Gastrocnemius medialis (tissue), 4 donors: ENCODE data around the gene PARP12. TPM values are rescaled to one million over a fixed set of nuclear protein-coding genes. Genes with fewer than 3 reads are reported as not detected.

Experiments used
- ATAC-seq, 2 donors: fragments of 150-250 bp; one replicate each; pipeline ENCODE4 v1.9.1; 2016
- DNase-seq, 2 donors: peaks; one replicate each; pipeline ENCODE4 v3.0.0-alpha.2; 2019
- H3K27ac ChIP-seq, 4 donors: fragments of 200-600 bp; sonication (generic); 1 replicate in 1 of 4; 2 replicates in 3 of 4; pipeline ENCODE4 v1.5.1; 2016 to 2018; ENCODE audit warnings: mild to moderate bottlenecking in 2 of 4, moderate library complexity in 1 of 4
- H3K27me3 ChIP-seq, 3 donors: fragments of 200-600 bp; sonication (generic) in 2 of 3; 1 replicate in 1 of 3; 2 replicates in 2 of 3; pipeline versions ENCODE4 v1.5.1 to v1.6.0; 2016 to 2019; ENCODE audit warnings: mild to moderate bottlenecking in 1 of 3, moderate library complexity in 1 of 3
- H3K36me3 ChIP-seq, 2 donors: fragments of 200-600 bp; sonication (generic) in 1 of 2; one replicate each; pipeline ENCODE4 v1.5.1; 2017 to 2018
- H3K4me1 ChIP-seq, 2 donors: fragments of 200-600 bp; sonication (generic) in 1 of 2; one replicate each; pipeline ENCODE4 v1.5.1; 2016 to 2017; ENCODE audit warnings: mild to moderate bottlenecking in 2 of 2
- H3K4me3 ChIP-seq, 4 donors: fragments of 200-600 bp; sonication (generic) in 3 of 4; 1 replicate in 1 of 4; 2 replicates in 3 of 4; pipeline ENCODE4 v1.5.1; 2016 to 2019; ENCODE audit warnings: mild to moderate bottlenecking in 2 of 4
- H3K9me3 ChIP-seq, 3 donors: fragments of 200-600 bp; sonication (generic) in 2 of 3; 1 replicate in 1 of 3; 2 replicates in 2 of 3; pipeline ENCODE4 v1.5.1; 2016 to 2019
- CTCF ChIP-seq, 5 experiments: fragments of 450-650 bp in 3 of 5; fragments of 200-600 bp in 2 of 5; sonication (generic) in 2 of 5; IDR thresholded peaks in 4 of 5; conservative IDR thresholded peaks in 1 of 5; 1 replicate in 4 of 5; 2 replicates in 1 of 5; pipeline ENCODE4 v1.5.1; 2016 to 2019; ENCODE audit warnings: antibody characterized with exemption in 5 of 5, mild to moderate bottlenecking in 3 of 5, moderate library complexity in 3 of 5
- POLR2A ChIP-seq, 2 donors: fragments of 450-650 bp; IDR thresholded peaks; one replicate each; pipeline ENCODE4 v1.6.1; 2017; ENCODE audit warnings: antibody characterized with exemption in 2 of 2, mild to moderate bottlenecking in 2 of 2, moderate library complexity in 2 of 2
- in situ Hi-C, 4 donors: fragments of 200-750 bp; cut with MboI; loops; one replicate each; pipeline versions ENCODE4 v1.15.0 to v1.8.0; 2017; ENCODE audit warnings: low sequenced_read_pairs in 4 of 4
- intact Hi-C: fragments of 100-400 bp; cut with DNase I; formaldehyde crosslinking; loops from one replicate; pipeline ENCODE4 v1.15.1; 2023; ENCODE audit warnings: low total_unique reads
- total RNA-seq, 4 donors: library from RNA; depleted of rRNA; stranded (reverse); fragments of >200 nt; gene quantifications; one replicate each; pipeline versions ENCODE4 v1.1.0 to v1.2.3, GENCODE V29; 2016

PARP12 gene
- total RNA-seq, 4 donors from 2014 or later = 4.3 to 12.7 (median 4.9) TPM

GRCh38 chr7:139994356-139994755 lies 68.4 kb downstream of the PARP12 start:
- ATAC-seq (no peak), DNase-seq (no peak)
- Histone ChIP-seq H3K36me3 (no peaks in the 10 kb centered on the region), H3K4me1 (no peaks in the 10 kb centered on the region), H3K27ac (no peak overlapping the region), H3K27me3 (no peaks in the 10 kb centered on the region), H3K4me3 (no peak overlapping the region), H3K9me3 (no peaks in the 10 kb centered on the region)
- in situ Hi-C loops (no loop called here), intact Hi-C loops (no loop called here)
- TF ChIP-seq POLR2A (IDR thresholded peaks at IDR 0.05) (no peak), CTCF (IDR thresholded peaks at IDR 0.05 in 4 of 5, conservative IDR thresholded peaks at IDR 0.05 in 1 of 5) (no peak)

- H3K4me3 ChIP-seq = no peak overlapping the region
- TF ChIP-seq POLR2A (IDR thresholded peaks at IDR 0.05) (no peak), CTCF (IDR thresholded peaks at IDR 0.05 in 4 of 5, conservative IDR thresholded peaks at IDR 0.05 in 1 of 5) (no peak)
- in situ Hi-C loops (no loop called here), intact Hi-C loops (no loop called here)
- H3K36me3 ChIP-seq = no peaks in the 10 kb centered on the region
- H3K27ac ChIP-seq = no peak overlapping the region
- H3K4me1 ChIP-seq = no peaks in the 10 kb centered on the region
- DNase-seq = no peak
- no peak for ATAC-seq
- H3K27me3 ChIP-seq = no peaks in the 10 kb centered on the region
- H3K9me3 ChIP-seq = no peaks in the 10 kb centered on the region
These were observed 69.2 kb downstream of the PARP12 start for GRCh38 chr7:139993592-139993991.

GRCh38 chr7:139993169-139993568 lies 69.6 kb downstream of the PARP12 start:
- intact Hi-C loops = no loop called here
- H3K27ac ChIP-seq = no peak overlapping the region
- no peak overlapping the region for H3K4me3 ChIP-seq
- in situ Hi-C loops = no loop called here
- no peaks in the 10 kb centered on the region for H3K27me3 ChIP-seq
- DNase-seq (no peak), ATAC-seq (no peak)
- no peak for TF ChIP-seq CTCF (IDR thresholded peaks at IDR 0.05 in 4 of 5, conservative IDR thresholded peaks at IDR 0.05 in 1 of 5)
- no peaks in the 10 kb centered on the region for H3K4me1 ChIP-seq
- no peaks in the 10 kb centered on the region for H3K9me3 ChIP-seq
- H3K36me3 ChIP-seq = no peaks in the 10 kb centered on the region

- no peaks in the 10 kb centered on the region for H3K27me3 ChIP-seq
- no peaks in the 10 kb centered on the region for H3K4me1 ChIP-seq
- no peak overlapping the region for H3K27ac ChIP-seq
- ATAC-seq = no peak
- H3K9me3 ChIP-seq = no peaks in the 10 kb centered on the region
- DNase-seq = no peak
- in situ Hi-C loops = no loop called here
- H3K36me3 ChIP-seq = no peaks in the 10 kb centered on the region
- TF ChIP-seq CTCF (IDR thresholded peaks at IDR 0.05 in 4 of 5, conservative IDR thresholded peaks at IDR 0.05 in 1 of 5) (no peak), POLR2A (IDR thresholded peaks at IDR 0.05) (no peak)
- intact Hi-C loops = no loop called here
- no peak overlapping the region for H3K4me3 ChIP-seq
These were observed 70.3 kb downstream of the PARP12 start for GRCh38 chr7:139992353-139993044.

GRCh38 chr7:139991911-139992310 lies 70.8 kb downstream of the PARP12 start:
- in situ Hi-C loops = no loop called here
- intact Hi-C loops = no loop called here

More at GRCh38 chr7:139991911-139992310, 70.8 kb downstream of the PARP12 start:
- DNase-seq = no peak
- H3K9me3 ChIP-seq = no peaks in the 10 kb centered on the region
- H3K4me1 ChIP-seq = no peaks in the 10 kb centered on the region
- H3K4me3 ChIP-seq = no peak overlapping the region
- H3K27ac ChIP-seq = no peak overlapping the region
- H3K36me3 ChIP-seq = no peaks in the 10 kb centered on the region
- H3K27me3 ChIP-seq = no peaks in the 10 kb centered on the region
- no peak for ATAC-seq
- TF ChIP-seq CTCF (IDR thresholded peaks at IDR 0.05 in 4 of 5, conservative IDR thresholded peaks at IDR 0.05 in 1 of 5) (no peak), POLR2A (IDR thresholded peaks at IDR 0.05) (no peak)
